G401 (cell line): ENCODE data around the gene PIK3C2A. TPM values are rescaled to one million over a fixed set of nuclear protein-coding genes. Genes with fewer than 3 reads are reported as not detected.
"Not testable (repeated sequence)": the region's sequence is repeated elsewhere in the genome, so short reads cannot be mapped to it uniquely, and the experiment has no call there.

Experiments
- DNase-seq: peaks from one replicate; pipeline ENCODE4 v3.0.0-alpha.2; 2015; ENCODE audit warnings: low spot score
- in situ Hi-C: cut with HindIII; loops from 2 replicates; pipeline ENCODE4 v1.10.0; 2016; ENCODE audit warnings: low sequenced_read_pairs, mixed read lengths
- total RNA-seq: library from RNA; depleted of rRNA; stranded (reverse); fragments of >200 nt; shearing (Covaris generic); gene quantifications from 2 replicates; pipeline ENCODE4 v1.2.3, GENCODE V29; 2014; rRNA removed

The PIK3C2A gene, protein sequence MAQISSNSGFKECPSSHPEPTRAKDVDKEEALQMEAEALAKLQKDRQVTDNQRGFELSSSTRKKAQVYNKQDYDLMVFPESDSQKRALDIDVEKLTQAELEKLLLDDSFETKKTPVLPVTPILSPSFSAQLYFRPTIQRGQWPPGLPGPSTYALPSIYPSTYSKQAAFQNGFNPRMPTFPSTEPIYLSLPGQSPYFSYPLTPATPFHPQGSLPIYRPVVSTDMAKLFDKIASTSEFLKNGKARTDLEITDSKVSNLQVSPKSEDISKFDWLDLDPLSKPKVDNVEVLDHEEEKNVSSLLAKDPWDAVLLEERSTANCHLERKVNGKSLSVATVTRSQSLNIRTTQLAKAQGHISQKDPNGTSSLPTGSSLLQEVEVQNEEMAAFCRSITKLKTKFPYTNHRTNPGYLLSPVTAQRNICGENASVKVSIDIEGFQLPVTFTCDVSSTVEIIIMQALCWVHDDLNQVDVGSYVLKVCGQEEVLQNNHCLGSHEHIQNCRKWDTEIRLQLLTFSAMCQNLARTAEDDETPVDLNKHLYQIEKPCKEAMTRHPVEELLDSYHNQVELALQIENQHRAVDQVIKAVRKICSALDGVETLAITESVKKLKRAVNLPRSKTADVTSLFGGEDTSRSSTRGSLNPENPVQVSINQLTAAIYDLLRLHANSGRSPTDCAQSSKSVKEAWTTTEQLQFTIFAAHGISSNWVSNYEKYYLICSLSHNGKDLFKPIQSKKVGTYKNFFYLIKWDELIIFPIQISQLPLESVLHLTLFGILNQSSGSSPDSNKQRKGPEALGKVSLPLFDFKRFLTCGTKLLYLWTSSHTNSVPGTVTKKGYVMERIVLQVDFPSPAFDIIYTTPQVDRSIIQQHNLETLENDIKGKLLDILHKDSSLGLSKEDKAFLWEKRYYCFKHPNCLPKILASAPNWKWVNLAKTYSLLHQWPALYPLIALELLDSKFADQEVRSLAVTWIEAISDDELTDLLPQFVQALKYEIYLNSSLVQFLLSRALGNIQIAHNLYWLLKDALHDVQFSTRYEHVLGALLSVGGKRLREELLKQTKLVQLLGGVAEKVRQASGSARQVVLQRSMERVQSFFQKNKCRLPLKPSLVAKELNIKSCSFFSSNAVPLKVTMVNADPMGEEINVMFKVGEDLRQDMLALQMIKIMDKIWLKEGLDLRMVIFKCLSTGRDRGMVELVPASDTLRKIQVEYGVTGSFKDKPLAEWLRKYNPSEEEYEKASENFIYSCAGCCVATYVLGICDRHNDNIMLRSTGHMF (N-terminal part only)
- total RNA-seq, result 42.0 and 79.1 TPM in 2 replicates

DNA sequence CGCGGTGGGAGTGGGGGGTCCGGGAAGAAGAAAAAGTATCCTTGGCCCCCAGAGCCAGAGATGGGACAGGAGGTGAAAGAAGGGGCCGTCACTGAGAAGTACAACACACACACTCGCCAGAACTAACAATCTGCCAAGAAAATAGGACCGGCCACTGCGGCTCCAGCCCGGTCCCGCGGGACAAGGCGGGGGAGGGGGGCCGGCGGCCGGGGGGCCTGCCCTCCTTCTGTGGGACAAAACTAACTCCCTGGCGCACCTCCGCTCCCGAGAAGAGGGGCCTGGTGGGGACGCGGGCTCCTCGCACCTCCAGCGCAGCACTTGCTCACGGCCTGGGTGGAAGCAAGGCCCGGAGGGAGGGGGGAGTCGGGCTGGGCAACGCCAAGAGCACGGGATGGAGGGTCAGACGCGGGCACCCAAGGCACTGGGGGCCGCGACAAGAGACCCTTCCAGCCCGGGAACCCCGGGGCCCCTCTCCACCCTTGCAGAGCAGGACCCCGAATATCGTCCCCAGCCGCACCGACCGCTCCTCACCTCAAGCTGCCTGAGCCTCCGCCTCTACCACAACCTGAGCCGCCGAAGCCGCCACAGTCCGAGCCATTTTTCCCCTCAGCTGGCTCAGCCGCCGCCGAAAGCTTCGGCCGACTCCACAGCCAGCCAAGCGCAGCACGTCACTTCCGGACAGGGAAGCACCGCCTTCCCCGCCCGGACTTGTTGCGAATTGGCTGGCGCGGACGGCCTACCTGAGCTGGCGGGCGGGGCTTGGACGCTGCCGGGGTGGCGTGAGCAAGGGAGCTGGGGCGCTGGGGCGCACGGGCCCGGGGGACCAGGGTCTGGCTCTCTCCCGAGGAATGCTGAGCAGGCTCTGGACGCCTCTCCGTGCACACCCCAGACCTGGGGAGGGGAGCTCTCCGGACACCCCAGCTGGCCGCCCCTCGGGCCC is at the start of gene PIK3C2A:
Gene PIK3C2A, minus strand, starts transcription at position 670 of the 940 bp plus-strand sequence. CDS start 38,245 bp downstream, outside the sequence.
- in situ Hi-C loops, result no loop called here
- peak; percentile 98 for DNase-seq

DNA sequence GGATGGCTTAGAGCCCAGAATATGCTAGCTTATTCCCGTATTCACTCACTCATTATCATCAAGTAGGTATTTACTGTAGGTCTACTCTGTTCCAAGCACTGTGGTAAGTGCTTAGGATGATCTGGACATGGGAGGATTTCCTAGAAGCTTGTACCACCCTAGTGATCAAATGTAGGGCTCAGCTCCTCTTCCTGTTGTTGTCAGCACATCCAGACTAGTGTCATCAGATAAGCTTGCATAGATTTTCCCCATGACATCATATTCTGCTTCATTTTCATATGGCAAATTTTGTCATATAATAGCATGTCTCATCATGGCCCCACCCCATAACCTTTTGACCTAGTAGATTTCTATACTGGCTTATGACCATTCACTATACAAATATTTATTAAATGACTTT is 49.4 kb upstream of the PIK3C2A start:
- DNase-seq, result no peak
- in situ Hi-C loops, result no loop called here

DNA sequence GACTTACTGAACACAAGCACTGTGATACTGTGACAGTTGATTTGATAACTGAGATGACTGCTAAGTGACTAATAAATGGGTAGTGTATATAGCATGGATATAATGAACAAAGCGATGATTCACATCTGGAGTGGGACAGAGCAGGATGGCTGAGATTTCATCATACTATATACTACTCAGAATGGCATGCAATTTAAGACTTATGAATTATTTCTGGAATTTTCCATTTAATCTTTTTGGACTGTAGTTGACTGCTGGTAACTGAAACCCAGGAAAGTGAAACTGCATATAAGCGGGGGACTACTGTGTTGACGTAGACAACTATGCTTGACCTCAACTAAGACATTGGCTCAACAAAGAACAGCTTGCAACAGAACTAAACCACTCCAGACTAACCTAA is 48.7 kb upstream of the PIK3C2A start:
- no peak for DNase-seq
- in situ Hi-C loops, result no loop called here

DNA sequence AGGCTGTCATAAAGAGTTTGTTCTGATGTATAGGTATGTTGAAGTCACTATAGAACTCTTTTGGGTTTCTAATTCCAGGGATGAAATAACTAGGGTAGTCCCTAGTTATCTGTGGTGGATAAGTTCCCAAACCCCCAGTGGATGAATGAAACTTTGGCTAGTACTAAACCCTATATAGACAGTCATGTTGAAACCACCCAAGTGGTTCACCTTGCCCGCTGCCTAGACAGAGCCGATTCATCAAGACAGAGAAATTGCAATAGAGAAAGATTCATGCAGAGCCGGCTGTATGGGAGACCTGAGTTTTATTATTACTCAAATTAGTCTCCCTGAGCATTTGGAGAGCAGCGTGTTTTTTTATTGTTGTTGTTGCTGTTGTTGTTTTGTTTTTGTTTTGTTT is 44.9 kb upstream of the PIK3C2A start:
- in situ Hi-C loops, result no loop called here
- no peak for DNase-seq

DNA sequence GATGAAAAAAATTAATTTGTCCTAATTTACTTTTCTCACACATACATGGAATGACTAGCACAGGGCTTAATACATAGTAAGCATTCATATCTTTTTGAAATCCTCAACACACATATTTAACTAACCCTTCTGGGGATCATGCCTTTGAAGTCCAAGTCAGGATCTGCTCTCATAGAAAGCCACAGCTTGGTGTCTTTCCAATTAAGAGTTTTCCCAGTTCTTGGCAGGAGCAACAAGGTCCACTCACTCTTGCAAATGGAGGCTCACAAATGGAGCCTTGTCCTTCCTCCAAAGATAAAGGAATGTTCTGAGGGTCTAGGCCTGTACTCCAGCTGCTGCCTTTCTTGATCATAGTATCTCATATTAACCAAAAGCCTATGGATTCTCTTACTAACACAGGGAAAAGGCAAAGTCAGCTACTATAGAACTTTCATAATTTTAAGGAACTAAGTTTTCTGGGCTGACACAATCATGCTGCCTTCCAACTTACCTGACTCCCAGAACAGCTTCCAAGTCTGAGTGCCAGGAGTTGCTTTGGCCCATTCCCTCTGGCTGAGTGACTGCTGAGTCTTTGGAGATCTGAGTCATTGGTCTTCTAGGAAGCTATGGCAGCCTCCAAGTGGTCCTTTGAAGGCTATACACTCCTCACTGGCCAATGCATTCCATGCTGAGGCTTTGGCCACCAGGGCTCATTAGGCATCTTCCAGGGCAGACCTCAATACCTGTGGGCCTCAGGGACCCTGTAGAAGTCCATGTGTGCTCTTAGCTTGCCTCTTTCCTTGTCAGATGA is 43.0 kb upstream of the PIK3C2A start:
- no peak for DNase-seq
- in situ Hi-C loops, result no loop called here

DNA sequence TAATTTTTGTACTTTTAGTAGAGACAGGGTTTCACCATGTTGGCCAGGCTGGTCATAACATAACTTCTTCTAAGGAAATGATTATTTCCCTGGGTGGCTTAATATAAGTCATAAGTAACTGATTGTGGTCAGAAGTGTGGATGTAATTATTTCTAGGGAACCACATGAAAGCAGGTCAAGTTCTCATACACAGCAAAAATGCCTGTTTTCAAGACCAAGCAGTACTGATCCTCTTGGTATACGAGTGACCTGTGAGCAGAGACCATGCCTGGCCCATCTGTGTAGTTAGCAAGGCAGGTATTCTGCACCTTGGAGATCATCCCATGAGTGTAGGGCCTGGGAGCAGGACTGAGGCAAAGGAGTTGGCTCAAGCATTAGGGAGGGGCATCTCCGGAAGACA is 36.3 kb upstream of the PIK3C2A start:
- in situ Hi-C loops, result no loop called here
- no peak for DNase-seq

DNA sequence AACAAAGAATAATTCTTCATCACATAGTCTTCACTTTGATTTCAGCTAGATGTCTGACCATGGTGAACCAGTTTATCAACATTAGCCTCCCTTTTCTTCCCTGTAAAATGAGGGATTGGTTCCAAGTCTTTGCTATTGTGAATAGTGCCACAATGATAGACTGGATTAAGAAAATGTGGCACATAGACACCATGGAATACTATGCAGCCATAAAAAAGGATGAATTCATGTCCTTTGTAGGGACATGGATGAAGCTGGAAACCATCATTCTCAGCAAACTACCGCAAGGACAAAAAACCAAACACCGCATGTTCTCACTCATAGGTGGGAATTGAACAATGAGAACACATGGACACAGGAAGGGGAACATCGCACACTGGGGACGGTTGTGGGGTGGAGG is 35.2 kb upstream of the PIK3C2A start:
- in situ Hi-C loops, DNase-seq: not testable (repeated sequence)

DNA sequence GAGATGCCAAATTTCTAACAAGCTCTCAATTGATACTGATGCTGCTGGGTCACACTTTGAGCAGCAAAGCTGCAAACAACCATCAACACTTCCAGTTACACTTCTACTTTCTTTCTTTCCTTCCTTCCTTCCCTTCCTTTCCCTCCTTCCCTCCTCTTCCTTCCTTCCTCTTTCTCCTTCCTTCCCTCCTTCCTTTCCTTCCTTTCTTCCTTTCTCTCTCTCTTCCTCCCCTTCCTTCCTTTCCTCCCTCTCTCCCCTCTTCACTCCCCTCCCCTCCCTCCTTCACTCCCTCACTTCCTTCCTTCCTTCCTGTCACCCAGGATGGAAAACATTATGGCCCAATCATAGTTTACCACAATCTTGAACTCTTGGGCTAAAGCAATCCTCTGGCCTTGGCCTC is 33.0 kb upstream of the PIK3C2A start:
- no peak for DNase-seq
- in situ Hi-C loops, result no loop called here

DNA sequence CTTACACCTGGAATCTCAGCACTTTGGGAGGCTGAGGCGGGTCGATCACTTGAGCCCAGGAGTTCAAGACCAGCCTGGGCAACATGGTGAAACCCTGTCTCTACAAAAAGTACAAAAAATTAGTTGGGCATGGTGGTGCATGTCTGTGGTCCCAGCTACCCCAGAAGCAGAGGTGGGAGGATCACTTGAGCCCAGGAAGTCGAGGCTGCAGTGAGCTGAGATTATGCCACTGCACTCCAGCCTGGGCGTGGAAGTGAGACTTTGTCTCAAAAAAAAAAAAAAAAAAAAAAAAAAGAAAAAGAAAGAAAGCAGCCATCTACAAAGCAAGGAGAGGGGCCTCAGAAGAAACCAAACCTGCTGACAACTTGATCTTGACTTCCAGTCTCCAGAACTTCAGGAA is 32.1 kb upstream of the PIK3C2A start:
- DNase-seq, in situ Hi-C loops: not testable (repeated sequence)

DNA sequence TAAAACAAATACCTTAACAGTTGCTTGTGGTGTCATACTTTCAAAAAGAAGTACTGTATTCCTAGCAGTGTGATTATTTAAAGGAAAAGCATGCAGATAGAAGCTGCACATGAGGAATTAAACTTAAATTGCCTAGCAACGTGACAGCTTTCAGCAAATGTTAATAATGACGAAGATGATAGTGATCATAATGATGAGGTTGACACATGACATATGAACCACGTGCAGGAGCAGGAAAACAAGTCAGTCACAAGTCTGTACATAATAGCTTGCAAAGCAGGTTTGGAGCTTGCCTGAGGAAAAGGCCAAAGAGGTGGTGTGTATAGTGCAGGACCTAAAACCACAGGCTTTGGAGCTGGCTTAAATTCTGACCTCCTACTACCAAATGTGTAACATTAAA is 30.6 kb upstream of the PIK3C2A start:
- DNase-seq, result no peak
- in situ Hi-C loops, result no loop called here

DNA sequence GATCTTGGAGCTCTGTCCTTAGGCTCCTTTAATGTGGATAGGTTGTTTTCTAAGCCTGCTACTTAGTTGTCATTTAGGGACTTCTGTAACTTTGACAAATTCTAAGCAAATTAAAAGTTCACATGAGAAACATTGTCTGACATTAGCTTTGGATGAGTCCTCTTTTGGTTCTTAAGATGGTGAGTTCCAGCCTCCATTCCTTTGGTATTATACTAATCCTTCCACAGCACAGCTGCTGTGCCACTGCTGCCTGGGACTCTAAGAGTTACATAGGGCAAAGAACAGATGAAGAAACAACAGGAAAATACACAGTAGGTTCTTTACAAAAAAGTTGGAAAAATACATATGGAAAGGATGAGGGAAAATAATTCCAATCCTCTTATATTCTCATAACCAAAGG is 25.3 kb upstream of the PIK3C2A start:
- in situ Hi-C loops, result no loop called here

DNA sequence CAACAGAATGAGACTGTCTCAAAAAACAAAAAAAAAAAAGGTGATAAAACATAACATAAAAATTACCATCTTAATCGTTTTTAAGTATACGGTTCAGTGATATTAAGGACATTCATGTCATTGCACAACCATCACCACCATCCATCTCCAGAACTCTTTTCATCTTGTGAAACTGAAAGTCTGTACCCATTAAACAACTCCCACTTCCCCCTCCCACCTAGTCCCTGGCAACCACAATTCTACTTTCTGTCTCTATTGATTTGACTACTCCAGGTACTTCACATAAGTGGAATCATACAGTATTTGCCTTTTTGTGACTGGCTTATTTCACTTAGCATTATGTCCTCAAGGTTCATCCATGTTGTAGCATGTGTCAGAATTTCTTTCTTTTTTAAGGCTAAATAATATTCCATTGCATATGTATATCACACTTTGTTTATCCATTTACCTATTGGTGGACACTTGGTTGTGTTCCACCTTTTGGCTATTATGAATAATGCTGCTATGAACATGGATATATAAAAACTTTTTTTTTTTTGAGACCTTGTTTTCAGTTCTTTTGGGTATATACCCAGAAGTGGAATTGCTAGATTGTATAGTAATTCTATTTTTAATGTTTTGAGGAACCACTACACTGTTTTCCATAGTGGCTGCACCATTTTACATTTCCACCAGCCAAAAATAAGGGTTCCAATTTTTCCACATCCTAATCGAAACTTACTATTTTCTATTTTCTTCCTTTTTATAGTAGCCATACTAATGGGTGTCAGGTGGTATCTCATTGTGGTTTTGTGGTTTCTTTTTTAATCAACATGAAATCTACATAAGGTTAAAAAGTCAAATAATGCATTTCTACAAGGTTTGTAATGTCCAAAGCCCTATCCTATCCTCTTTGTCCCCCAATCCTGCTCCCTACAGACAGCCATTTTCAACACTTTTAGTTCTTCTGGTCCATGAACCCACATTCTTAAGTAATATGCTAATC is 23.4 kb upstream of the PIK3C2A start:
- DNase-seq, result no peak
- in situ Hi-C loops, result no loop called here

More for the DNA sequence above, 25.3 kb upstream of the PIK3C2A start:
- DNase-seq, result no peak

DNA sequence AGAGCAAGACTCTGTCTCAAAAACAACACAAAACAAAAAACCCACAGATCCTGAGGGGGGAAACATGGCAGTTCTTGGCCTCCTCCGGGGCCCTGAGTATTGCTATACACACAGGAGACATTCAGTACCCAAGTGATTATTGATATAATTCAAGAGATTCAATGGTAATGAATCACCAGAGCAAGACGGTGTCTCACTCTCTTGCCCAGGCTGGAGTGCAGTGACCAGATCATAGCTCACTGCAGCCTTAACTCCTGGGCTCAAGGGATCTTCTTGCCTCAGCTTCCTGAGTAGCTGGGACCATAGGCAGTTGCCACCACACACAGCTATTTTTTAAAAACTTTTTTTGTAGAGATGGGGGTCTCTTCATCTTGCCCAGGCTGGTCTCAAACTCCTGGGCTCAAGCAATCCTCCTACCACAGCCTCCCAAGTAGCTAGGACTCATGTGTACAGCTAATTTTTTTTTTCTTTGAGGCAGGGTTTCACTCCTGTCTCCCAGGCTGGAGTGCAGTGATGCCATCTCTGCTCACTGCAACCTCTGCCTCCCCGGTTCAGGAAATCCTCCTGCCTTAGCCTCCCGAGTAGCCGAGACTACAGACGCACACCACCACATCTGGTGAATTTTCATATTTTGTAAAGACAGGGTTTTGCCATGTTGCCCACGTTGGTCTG is 21.8 kb upstream of the PIK3C2A start:
- no peak for DNase-seq
- in situ Hi-C loops, result no loop called here

DNA sequence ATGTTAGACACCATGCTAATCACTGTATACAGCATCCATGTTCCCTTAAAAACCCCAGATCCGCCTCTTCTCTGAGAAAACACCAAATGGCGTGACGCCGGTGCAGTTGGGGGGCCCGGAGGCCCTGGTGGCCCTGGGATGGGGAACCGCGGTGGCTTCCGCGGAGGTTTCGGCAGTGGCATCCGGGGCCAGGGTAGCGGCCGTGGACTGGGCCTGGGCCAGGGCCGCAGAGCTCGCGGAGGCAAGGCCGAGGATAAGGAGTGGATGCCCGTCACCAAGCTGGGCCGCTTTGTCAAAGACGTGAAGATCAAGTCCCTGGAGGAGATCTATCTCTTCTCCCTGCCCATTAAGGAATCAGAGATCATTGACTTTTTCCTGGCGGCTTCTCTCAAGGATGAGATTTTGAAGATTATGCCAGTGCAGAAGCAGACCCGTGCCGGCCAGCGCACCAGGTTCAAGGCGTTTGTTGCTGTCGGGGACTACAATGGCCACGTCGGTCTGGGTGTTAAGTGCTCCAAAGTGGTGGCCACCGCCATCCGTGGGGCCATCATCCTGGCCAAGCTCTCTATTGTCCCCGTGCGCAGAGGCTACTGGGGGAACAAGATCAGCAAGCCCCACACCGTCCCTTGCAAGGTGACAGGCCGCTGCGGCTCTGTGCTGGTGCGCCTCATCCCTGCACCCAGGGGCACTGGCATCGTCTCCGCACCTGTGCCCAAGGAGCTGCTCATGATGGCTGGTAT is 20.6 kb upstream of the PIK3C2A start:
- in situ Hi-C loops, DNase-seq: not testable (repeated sequence)

DNA sequence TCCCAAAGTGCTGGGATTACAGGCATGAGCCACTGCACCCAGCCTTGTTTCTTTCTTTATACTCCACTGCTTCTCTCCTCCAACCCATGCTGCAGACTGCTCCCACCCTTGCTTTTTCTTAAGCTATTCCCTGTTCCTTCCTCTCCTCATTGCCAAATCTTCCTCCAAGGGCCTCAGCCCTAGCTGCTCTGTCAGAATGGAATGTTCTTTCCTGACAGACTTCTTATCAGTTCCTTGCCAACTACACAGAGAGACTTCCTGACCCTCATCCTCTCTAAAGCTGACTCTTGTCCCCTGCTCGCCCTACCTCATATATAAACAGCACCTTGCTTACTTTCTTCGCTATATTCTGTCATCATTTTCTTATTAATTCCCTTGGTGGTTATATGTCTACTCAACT is 16.9 kb upstream of the PIK3C2A start:
- DNase-seq, result no peak
- in situ Hi-C loops, result no loop called here
